ENCODE results near the gene CDC16. TPM values are rescaled to one million over a fixed set of nuclear protein-coding genes. Genes with fewer than 3 reads are reported as not detected.

The CDC16 gene
- total RNA-seq, 1 donor from 2014 or later = 83.0 TPM

GRCh38 chr13:114222461-114222968 is 12.2 kb upstream of the CDC16 start:
- no peaks in the 10 kb centered on the region for H3K27me3 Mint-ChIP-seq (ENCODE audit: low read depth)
- no peak overlapping the region for H3K4me3 Mint-ChIP-seq (ENCODE audit: unreplicated experiment)
- H3K27ac Mint-ChIP-seq (ENCODE audit: unreplicated experiment) = peak overlapping the region; percentile 10
- H3K36me3 Mint-ChIP-seq (ENCODE audit: low read depth) = no peaks in the 10 kb centered on the region
- peaks cover 15% of the 10 kb centered on the region for H3K4me1 Mint-ChIP-seq (ENCODE audit: low read depth)
- TF ChIP-seq CTCF (IDR thresholded peaks at IDR 0.05) = no peak
- H3K9me3 Mint-ChIP-seq (ENCODE audit: low read depth) = no peaks in the 10 kb centered on the region
- no peak for DNase-seq (ENCODE audit: low spot score)

- peaks cover 15% of the 10 kb centered on the region for H3K4me1 Mint-ChIP-seq (ENCODE audit: low read depth)
- no peaks in the 10 kb centered on the region for H3K27me3 Mint-ChIP-seq (ENCODE audit: low read depth)
- no peaks in the 10 kb centered on the region for H3K36me3 Mint-ChIP-seq (ENCODE audit: low read depth)
- no peak for DNase-seq (ENCODE audit: low spot score)
- H3K9me3 Mint-ChIP-seq (ENCODE audit: low read depth) = no peaks in the 10 kb centered on the region
- no peak overlapping the region for H3K27ac Mint-ChIP-seq (ENCODE audit: unreplicated experiment)
- no peak for TF ChIP-seq CTCF (IDR thresholded peaks at IDR 0.05)
- no peak overlapping the region for H3K4me3 Mint-ChIP-seq (ENCODE audit: unreplicated experiment)
These were observed 10.5 kb upstream of the CDC16 start for GRCh38 chr13:114224201-114224600.

- no peak for TF ChIP-seq CTCF (IDR thresholded peaks at IDR 0.05)
- no peaks in the 10 kb centered on the region for H3K27me3 Mint-ChIP-seq (ENCODE audit: low read depth)
- peaks cover 15% of the 10 kb centered on the region for H3K4me1 Mint-ChIP-seq (ENCODE audit: low read depth)
- no peak for DNase-seq (ENCODE audit: low spot score)
- no peaks in the 10 kb centered on the region for H3K36me3 Mint-ChIP-seq (ENCODE audit: low read depth)
- H3K27ac Mint-ChIP-seq (ENCODE audit: unreplicated experiment) = no peak overlapping the region
- no peak overlapping the region for H3K4me3 Mint-ChIP-seq (ENCODE audit: unreplicated experiment)
- no peaks in the 10 kb centered on the region for H3K9me3 Mint-ChIP-seq (ENCODE audit: low read depth)
These were observed 9.1 kb upstream of the CDC16 start for GRCh38 chr13:114225610-114226009.

- Mint-ChIP-seq H3K4me1 (ENCODE audit: low read depth) (peaks cover 15% of the 10 kb centered on the region), H3K27ac (ENCODE audit: unreplicated experiment) (no peak overlapping the region), H3K9me3 (ENCODE audit: low read depth) (no peaks in the 10 kb centered on the region), H3K4me3 (ENCODE audit: unreplicated experiment) (no peak overlapping the region), H3K36me3 (ENCODE audit: low read depth) (no peaks in the 10 kb centered on the region), H3K27me3 (ENCODE audit: low read depth) (no peaks in the 10 kb centered on the region)
- TF ChIP-seq CTCF (IDR thresholded peaks at IDR 0.05) = no peak
- no peak for DNase-seq (ENCODE audit: low spot score)
These were observed 8.6 kb upstream of the CDC16 start for GRCh38 chr13:114226088-114226487.

- Mint-ChIP-seq H3K4me3 (ENCODE audit: unreplicated experiment) (no peak overlapping the region), H3K9me3 (ENCODE audit: low read depth) (no peaks in the 10 kb centered on the region), H3K27ac (ENCODE audit: unreplicated experiment) (no peak overlapping the region), H3K36me3 (ENCODE audit: low read depth) (no peaks in the 10 kb centered on the region), H3K27me3 (ENCODE audit: low read depth) (no peaks in the 10 kb centered on the region), H3K4me1 (ENCODE audit: low read depth) (peaks cover 15% of the 10 kb centered on the region)
- no peak for DNase-seq (ENCODE audit: low spot score)
- peak; percentile 95 for TF ChIP-seq CTCF (IDR thresholded peaks at IDR 0.05)
These were observed 7.9 kb upstream of the CDC16 start for GRCh38 chr13:114226699-114227323.

Measured in chondrocyte (in vitro differentiated cells).